Ishikawa (cell line): ENCODE results near the gene USB1.

Experiments
- CEBPB ChIP-seq: IDR thresholded peaks from 2 replicates; pipeline ENCODE4 v1.6.1; 2012
- CREB1 ChIP-seq: IDR thresholded peaks from 2 replicates; pipeline ENCODE4 v1.6.1; 2012; ENCODE audit warnings: low read depth
- EGR1 ChIP-seq: IDR thresholded peaks from 2 replicates; pipeline ENCODE4 v1.6.1; 2012
- EP300 ChIP-seq: IDR thresholded peaks from 2 replicates; pipeline ENCODE4 v1.6.1; 2012; ENCODE audit warnings: borderline replicate concordance
- FOXM1 ChIP-seq: IDR thresholded peaks from 2 replicates; pipeline ENCODE4 v1.6.1; 2012; ENCODE audit warnings: low read depth, borderline replicate concordance
- MAX ChIP-seq: IDR thresholded peaks from 2 replicates; pipeline ENCODE4 v1.6.1; 2012
- NFIC ChIP-seq: IDR thresholded peaks from 2 replicates; pipeline ENCODE4 v1.6.1; 2012
- RAD21 ChIP-seq: IDR thresholded peaks from 2 replicates; pipeline ENCODE4 v1.6.1; 2012; ENCODE audit warnings: low read depth
- REST ChIP-seq: IDR thresholded peaks from 2 replicates; pipeline ENCODE4 v1.6.1; 2012; ENCODE audit warnings: low read depth, mild to moderate bottlenecking
- TAF1 ChIP-seq: IDR thresholded peaks from 2 replicates; pipeline ENCODE4 v1.6.1; 2012; ENCODE audit warnings: low read depth, mild to moderate bottlenecking
- TCF12 ChIP-seq: IDR thresholded peaks from 2 replicates; pipeline ENCODE4 v1.6.1; 2012; ENCODE audit warnings: low read depth
- TEAD4 ChIP-seq: IDR thresholded peaks from 2 replicates; pipeline ENCODE4 v1.6.1; 2012
- USF1 ChIP-seq: IDR thresholded peaks from 2 replicates; pipeline ENCODE4 v1.6.1; 2012
- YY1 ChIP-seq: IDR thresholded peaks from 2 replicates; pipeline ENCODE4 v1.6.1; 2012; ENCODE audit warnings: low read depth
- ZBTB7A ChIP-seq: IDR thresholded peaks from 2 replicates; pipeline ENCODE4 v1.6.1; 2012; ENCODE audit warnings: low read depth

Gene USB1

GRCh38 chr16:58042886-58043515 lies 41.8 kb downstream of the USB1 start:
- TF ChIP-seq REST (no peak), CEBPB (no peak), EP300 (no peak), RAD21 (no peak), CREB1 (no peak), YY1 (no peak), TCF12 (no peak), ZBTB7A (no peak), TAF1 (no peak), FOXM1 (no peak), TEAD4 (no peak), USF1 (no peak), NFIC (no peak), MAX (no peak), EGR1 (no peak)

GRCh38 chr16:58043571-58044155 lies 42.5 kb downstream of the USB1 start:
- TF ChIP-seq ZBTB7A = no peak
- TF ChIP-seq MAX = no peak
- TF ChIP-seq RAD21 = no peak
- TF ChIP-seq YY1 = no peak
- no peak for TF ChIP-seq TCF12
- no peak for TF ChIP-seq NFIC
- no peak for TF ChIP-seq TAF1
- no peak for TF ChIP-seq REST
- no peak for TF ChIP-seq TEAD4
- no peak for TF ChIP-seq CREB1
- no peak for TF ChIP-seq CEBPB

- no peak for TF ChIP-seq MAX
- TF ChIP-seq CEBPB = no peak
- no peak for TF ChIP-seq EGR1
- no peak for TF ChIP-seq USF1
- no peak for TF ChIP-seq TEAD4
- TF ChIP-seq ZBTB7A = no peak
- TF ChIP-seq TAF1 = no peak
- no peak for TF ChIP-seq FOXM1
- TF ChIP-seq REST = no peak
- no peak for TF ChIP-seq RAD21
- no peak for TF ChIP-seq CREB1
- no peak for TF ChIP-seq NFIC
- TF ChIP-seq EP300 = no peak
Observed at GRCh38 chr16:58044266-58045019, 43.2 kb downstream of the USB1 start.

- TF ChIP-seq TCF12 (no peak), EP300 (no peak), TEAD4 (no peak), MAX (no peak), USF1 (no peak), CREB1 (no peak), YY1 (no peak), ZBTB7A (no peak)
Observed at GRCh38 chr16:58045096-58045495, 43.9 kb downstream of the USB1 start.
